Right hindlimb (tissue), 1 donor: Measurements from ENCODE around the gene BEND2.

Experiments used
- DNase-seq: peaks from one replicate; pipeline ENCODE4 v3.0.0-alpha.2; 2018

Gene BEND2

DNA sequence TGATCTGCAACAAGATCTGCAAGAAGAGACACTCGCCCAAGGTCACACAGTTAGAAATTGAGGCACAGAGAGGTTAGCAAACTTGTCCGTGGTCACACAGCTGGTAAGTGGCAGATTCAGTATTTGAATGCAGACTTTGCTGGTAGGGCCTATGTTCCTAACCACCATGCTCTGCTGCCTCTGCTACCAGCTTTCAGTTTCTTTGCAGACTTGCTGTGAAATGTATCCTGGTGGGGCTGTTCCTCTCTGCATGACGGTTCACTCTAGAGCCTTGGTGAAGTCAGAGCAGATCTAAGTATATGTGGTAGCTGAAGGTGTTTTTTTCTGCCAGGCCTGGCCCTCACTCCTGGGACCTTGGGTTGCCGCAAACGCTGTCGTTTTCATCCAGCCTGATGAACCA is 87.1 kb downstream of the BEND2 start:
- DNase-seq: no peak

DNA sequence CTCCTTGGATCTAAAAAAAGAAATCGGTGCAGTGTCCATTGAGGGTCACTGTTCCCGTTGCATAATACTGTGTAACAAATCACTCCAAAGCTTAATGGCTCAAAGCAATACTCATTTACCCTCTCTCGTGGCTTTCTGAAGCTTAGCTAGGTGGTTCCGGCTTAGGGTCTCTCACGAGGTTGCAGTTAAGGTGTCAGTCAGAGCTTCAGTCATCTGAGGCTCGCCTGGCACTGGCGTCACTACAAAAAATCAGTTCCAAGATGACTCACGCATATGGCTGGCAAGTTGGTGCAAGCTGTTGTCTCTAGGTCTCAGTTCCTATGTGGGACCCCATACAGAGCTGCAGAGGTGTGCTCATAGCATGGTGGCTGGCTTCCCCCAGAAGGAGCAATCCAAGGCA is 91.0 kb downstream of the BEND2 start:
- DNase-seq: no peak

DNA sequence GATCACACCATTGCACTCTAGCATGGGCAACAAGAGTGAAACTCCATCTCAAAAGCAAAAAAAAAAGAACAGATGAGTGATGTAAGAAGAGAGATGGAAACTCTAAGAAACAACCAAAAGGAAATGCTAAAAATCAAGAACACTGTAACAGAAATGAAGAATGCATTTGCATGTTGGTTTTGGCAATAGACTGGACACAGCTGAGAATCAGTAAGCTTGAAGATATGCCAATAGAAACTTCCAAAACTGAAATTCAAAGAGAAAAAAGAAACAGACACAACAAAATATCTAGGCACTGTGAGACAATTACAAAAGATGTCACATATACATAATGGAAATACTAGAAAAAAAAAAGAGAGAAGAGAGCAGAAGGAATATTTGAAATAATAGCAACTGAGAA is 93.7 kb downstream of the BEND2 start:
- no peak for DNase-seq

DNA sequence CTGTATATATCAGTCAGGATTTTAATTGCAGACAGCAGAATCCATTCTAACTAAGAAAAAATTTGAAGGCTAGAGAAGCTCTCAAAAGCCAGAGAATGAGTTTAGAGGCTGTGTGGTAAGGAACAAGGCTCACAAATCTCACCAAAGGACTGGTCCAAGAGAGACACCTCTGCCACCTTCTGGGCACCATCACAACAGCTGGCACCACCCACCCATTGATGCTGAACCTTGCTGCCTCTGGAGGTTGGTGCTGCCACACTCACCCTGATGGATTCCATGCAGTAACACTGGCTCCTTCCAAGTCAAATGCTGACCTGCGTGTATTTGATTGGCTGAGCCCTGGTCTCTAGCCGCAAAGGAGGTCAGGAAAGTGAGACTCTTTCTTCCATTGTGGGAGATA is 100.8 kb downstream of the BEND2 start:
- no peak for DNase-seq
